Type B pancreatic cell (in vitro differentiated cells): ENCODE data around the gene CELF4. TPM values are rescaled to one million over a fixed set of nuclear protein-coding genes. Genes with fewer than 3 reads are reported as not detected.

ENCODE experiments used
- DNase-seq: peaks from one replicate; pipeline ENCODE4 v3.0.0; 2021; ENCODE audit warnings: mixed read lengths; ENCODE audit not compliant: unreplicated experiment; ENCODE audit errors: extremely low spot score
- H3K27ac Mint-ChIP-seq: 2 replicates; pipeline ENCODE4 v1.8.0; 2021; ENCODE audit warnings: mild to moderate bottlenecking, mixed read lengths
- H3K27me3 Mint-ChIP-seq: 2 replicates; pipeline ENCODE4 v1.8.0; 2021; ENCODE audit warnings: mixed read lengths
- H3K36me3 Mint-ChIP-seq: 2 replicates; pipeline ENCODE4 v1.8.0; 2021; ENCODE audit warnings: mixed read lengths
- H3K4me1 Mint-ChIP-seq: one replicate; pipeline ENCODE4 v1.8.0; 2021; ENCODE audit warnings: mixed read lengths; ENCODE audit not compliant: unreplicated experiment
- H3K4me3 Mint-ChIP-seq: 2 replicates; pipeline ENCODE4 v1.8.0; 2021; ENCODE audit warnings: mild to moderate bottlenecking, mixed read lengths
- H3K9me3 Mint-ChIP-seq: 2 replicates; pipeline ENCODE4 v1.8.0; 2021; ENCODE audit warnings: mixed read lengths
- total RNA-seq: library from RNA; stranded (reverse); gene quantifications from 2 replicates; pipeline ENCODE4 v1.2.1, GENCODE V29; 2021; ENCODE audit warnings: low replicate concordance
- TF ChIP-seq, protein P1 (sequence below): fragments of 200-600 bp; sonication (generic); conservative IDR thresholded peaks from 2 replicates; pipeline ENCODE4 v1.5.0; 2021; ENCODE audit warnings: antibody characterized with exemption, mild to moderate bottlenecking

CELF4 gene
- total RNA-seq, 1 donor from 2014 or later: 9.2 TPM

- Mint-ChIP-seq H3K36me3 (no peaks in the 10 kb centered on the region), H3K27me3 (peaks cover 4% of the 10 kb centered on the region), H3K4me3 (no peak overlapping the region), H3K9me3 (no peaks in the 10 kb centered on the region), H3K4me1 (no peaks in the 10 kb centered on the region), H3K27ac (no peak overlapping the region)
- DNase-seq: no peak
- TF ChIP-seq, protein P1, sequence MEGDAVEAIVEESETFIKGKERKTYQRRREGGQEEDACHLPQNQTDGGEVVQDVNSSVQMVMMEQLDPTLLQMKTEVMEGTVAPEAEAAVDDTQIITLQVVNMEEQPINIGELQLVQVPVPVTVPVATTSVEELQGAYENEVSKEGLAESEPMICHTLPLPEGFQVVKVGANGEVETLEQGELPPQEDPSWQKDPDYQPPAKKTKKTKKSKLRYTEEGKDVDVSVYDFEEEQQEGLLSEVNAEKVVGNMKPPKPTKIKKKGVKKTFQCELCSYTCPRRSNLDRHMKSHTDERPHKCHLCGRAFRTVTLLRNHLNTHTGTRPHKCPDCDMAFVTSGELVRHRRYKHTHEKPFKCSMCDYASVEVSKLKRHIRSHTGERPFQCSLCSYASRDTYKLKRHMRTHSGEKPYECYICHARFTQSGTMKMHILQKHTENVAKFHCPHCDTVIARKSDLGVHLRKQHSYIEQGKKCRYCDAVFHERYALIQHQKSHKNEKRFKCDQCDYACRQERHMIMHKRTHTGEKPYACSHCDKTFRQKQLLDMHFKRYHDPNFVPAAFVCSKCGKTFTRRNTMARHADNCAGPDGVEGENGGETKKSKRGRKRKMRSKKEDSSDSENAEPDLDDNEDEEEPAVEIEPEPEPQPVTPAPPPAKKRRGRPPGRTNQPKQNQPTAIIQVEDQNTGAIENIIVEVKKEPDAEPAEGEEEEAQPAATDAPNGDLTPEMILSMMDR: no peak
Measured at GRCh38 chr18:37607281-37607680, 41.7 kb upstream of the CELF4 start.

DNA sequence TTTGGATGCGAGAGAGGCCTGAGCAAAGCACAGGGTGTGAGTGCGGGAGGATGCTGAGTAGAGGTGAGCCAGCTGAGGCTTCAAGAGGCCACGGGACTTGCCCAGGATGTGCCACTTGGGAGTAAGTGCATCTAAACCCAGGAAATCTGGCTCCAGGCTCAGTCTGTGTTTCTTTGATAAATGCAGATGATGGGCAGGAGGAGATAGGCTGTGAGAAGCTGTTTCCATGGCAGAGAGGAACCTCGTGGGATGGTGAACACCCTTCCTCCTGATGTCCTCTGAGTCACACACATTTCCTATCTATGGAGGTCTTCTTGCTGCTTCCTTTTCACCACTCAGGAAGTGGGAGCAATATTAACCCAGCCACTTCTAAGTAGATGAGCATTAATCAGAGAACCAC lies 38.4 kb upstream of the CELF4 start:
- Mint-ChIP-seq H3K36me3 (no peaks in the 10 kb centered on the region), H3K4me3 (no peak overlapping the region), H3K27me3 (no peaks in the 10 kb centered on the region), H3K4me1 (no peaks in the 10 kb centered on the region), H3K27ac (no peak overlapping the region), H3K9me3 (no peaks in the 10 kb centered on the region)
- DNase-seq: no peak
- TF ChIP-seq, protein P1: no peak

- Mint-ChIP-seq H3K27me3 (no peaks in the 10 kb centered on the region), H3K9me3 (no peaks in the 10 kb centered on the region), H3K4me1 (no peaks in the 10 kb centered on the region), H3K27ac (no peak overlapping the region), H3K4me3 (no peak overlapping the region), H3K36me3 (no peaks in the 10 kb centered on the region)
- TF ChIP-seq, protein P1: no peak
- no peak for DNase-seq
Measured at GRCh38 chr18:37598966-37599896, 33.6 kb upstream of the CELF4 start.

GRCh38 chr18:37598396-37598795 lies 32.8 kb upstream of the CELF4 start:
- H3K27ac Mint-ChIP-seq: no peak overlapping the region
- H3K36me3 Mint-ChIP-seq: no peaks in the 10 kb centered on the region
- no peak overlapping the region for H3K4me3 Mint-ChIP-seq
- H3K4me1 Mint-ChIP-seq: no peaks in the 10 kb centered on the region
- no peak for DNase-seq
- H3K27me3 Mint-ChIP-seq: no peaks in the 10 kb centered on the region
- H3K9me3 Mint-ChIP-seq: no peaks in the 10 kb centered on the region
- TF ChIP-seq, protein P1: no peak

GRCh38 chr18:37590346-37590745 lies 24.7 kb upstream of the CELF4 start:
- Mint-ChIP-seq H3K27me3 (peaks cover 5% of the 10 kb centered on the region), H3K9me3 (no peaks in the 10 kb centered on the region), H3K4me3 (no peak overlapping the region)

More at GRCh38 chr18:37590346-37590745, 24.7 kb upstream of the CELF4 start:
- no peaks in the 10 kb centered on the region for H3K36me3 Mint-ChIP-seq
- TF ChIP-seq, protein P1: no peak
- H3K27ac Mint-ChIP-seq: no peak overlapping the region
- DNase-seq: no peak
- H3K4me1 Mint-ChIP-seq: no peaks in the 10 kb centered on the region
